Vein endothelial cell (primary cell): ENCODE data around the gene POM121C. TPM values are rescaled to one million over a fixed set of nuclear protein-coding genes. Genes with fewer than 3 reads are reported as not detected.

Experiments used
- small RNA-seq: library from RNA; depleted of rRNA; stranded (forward); fragments of <200 nt; gene quantifications from one replicate; pipeline ENCODE3, GENCODE V24; 2012
- total RNA-seq: library from RNA; depleted of rRNA; stranded (reverse); fragments of >200 nt; gene quantifications from 2 replicates; pipeline ENCODE4 v1.2.3, GENCODE V29; 2012

Gene POM121C
- 12.1 and 20.2 TPM in 2 replicates for total RNA-seq

DNA sequence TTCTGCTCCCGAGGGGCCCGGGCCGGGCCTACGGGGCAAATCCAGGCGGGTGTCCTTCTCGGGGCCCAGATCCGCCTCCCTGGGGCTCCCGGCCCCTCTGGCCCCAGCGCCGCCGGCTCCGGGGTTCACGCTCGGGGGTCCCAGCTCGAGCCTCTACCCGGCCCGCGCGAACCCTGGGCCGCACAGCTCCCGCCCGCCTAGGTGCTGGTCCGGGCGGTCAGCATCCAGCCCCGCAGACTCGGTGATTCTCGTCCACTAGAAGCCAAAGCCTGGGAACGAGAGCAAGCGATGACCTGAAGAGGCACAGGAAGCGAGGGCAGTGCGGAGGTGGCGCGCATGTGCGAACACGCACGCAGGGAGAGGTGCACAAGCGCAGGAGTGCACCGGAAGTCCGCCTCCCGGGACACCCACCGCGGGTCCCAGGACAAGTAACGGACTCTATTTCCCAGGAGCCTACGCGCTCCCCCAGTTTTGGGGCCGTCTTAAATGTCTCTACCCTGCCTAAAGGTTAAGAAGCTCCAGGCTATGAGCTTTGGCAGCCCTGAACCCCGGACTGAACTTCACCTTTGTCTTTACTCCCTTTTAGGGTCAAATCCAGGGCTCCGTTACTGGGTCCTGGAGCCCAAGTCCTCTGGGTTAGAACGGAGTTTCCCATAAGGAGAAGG, at the start of gene POM121C:
Gene POM121C (minus strand): TSS at position 321 of the 665 bp plus-strand sequence. CDS start 44,803 bp downstream, outside the sequence.

DNA sequence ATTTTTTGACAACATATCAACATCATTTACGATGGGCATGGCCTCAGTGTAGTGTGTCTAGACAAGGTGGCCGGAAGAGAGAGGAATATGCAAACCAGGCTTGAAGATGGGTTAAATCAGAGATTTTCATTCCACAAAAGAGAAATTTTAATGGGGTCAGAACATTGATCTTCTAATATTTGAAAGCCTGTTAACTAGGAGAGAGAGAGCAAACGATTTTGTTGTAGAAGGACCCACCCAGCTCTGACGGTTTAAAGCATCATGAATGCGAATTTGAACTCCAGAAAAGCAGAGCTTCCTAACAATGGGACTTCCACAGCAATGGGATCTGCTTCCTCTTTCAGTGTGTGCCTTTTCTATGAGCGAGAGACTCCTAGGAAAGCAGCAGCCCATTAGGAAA, 5.9 kb upstream of the POM121C start, which contains the start of gene SPDYE5:
Gene SPDYE5 (plus strand): TSS at position 301 of the 400 bp plus-strand sequence. CDS start 1,728 bp downstream, outside the sequence.

DNA sequence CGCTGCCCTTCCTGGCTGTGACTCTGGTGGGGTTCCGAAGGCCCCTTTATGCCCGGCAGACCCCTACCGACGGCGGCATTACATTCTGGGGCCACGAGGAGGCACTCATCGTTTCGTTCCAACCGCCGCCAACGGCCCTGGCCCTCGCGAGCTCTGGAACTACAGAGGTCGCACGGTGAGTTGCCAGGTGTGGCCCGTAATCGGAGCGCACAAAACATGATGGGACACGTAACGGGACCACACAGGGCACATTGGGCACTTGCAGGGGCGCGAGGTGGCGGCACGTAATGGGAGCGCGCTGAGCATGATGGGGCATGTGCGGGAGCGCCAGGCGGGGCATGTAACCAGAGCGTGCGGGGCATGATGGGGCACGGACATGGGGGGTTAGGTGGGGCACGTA, 90.8 kb downstream of the POM121C start, which contains the start of gene TRIM73:
Gene TRIM73 (plus strand): TSS at position 301 of the 400 bp plus-strand sequence. CDS start 3,305 bp downstream, outside the sequence.

Small RNAs within 50 kb of the gene (small RNA-seq; reads per million reads assigned to genes)
- not detected for gene AC211429.1
- not detected for gene RF00019

Other genes with a start within 250 kb of the POM121C start
- gene TRIM73, start 90.7 kb downstream of the POM121C start, total RNA-seq = 0.98 and 1.2 TPM in 2 replicates
- not detected in 2 replicates for gene SPDYE5, start 6.0 kb upstream of the POM121C start, total RNA-seq